ENCODE results near the gene LIMS2. TPM values are rescaled to one million over a fixed set of nuclear protein-coding genes. Genes with fewer than 3 reads are reported as not detected.

LIMS2 gene
- total and polyA plus RNA-seq, 4 donors, result 6.0 to 177 (median 73.3) TPM

DNA sequence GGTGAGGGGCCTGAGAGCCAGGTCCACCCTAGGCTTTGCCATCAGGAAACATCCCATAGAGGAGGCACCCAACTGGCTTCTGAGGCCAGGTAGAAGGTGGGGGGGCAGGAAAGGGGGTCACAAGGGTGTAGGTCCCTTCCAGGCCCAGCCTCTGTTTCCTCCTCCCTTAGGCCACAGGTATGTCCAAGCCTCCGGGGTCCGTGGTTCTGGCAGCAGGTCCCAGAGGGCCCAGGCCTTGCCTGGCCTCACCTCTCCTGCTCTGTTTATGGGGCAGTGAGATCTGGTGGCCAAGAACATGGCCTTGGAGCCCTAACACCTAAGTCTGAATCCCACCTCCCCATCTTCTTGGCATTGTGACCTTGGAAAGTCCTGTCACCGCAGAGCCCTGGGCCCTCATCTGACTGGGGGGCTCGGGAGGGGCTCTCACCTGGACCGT is 51.0 kb downstream of the LIMS2 start:
- no peak overlapping the region for H3K4me3 ChIP-seq (ENCODE audit: low read depth, low read length)
- H3K27ac ChIP-seq (ENCODE audit: low read depth, low read length), result no peak overlapping the region
- no peaks in the 10 kb centered on the region for H3K4me1 ChIP-seq (ENCODE audit: control insufficient read depth, insufficient read depth, low read length)
- H3K9me3 ChIP-seq (ENCODE audit: control insufficient read depth, insufficient read depth, low read length), result no peaks in the 10 kb centered on the region
- 96% methylated on average over 4 of the region's 5 CpGs for WGBS (ENCODE audit: insufficient coverage)
- H3K36me3 ChIP-seq (ENCODE audit: control insufficient read depth, insufficient read depth, low read length), result peaks cover 16% of the 10 kb centered on the region
- no peak for DNase-seq (ENCODE audit: low read depth in 4 of 6, low spot score in 6 of 6)
- no peaks in the 10 kb centered on the region for H3K27me3 ChIP-seq (ENCODE audit: control insufficient read depth, insufficient read depth, low read length)

DNA sequence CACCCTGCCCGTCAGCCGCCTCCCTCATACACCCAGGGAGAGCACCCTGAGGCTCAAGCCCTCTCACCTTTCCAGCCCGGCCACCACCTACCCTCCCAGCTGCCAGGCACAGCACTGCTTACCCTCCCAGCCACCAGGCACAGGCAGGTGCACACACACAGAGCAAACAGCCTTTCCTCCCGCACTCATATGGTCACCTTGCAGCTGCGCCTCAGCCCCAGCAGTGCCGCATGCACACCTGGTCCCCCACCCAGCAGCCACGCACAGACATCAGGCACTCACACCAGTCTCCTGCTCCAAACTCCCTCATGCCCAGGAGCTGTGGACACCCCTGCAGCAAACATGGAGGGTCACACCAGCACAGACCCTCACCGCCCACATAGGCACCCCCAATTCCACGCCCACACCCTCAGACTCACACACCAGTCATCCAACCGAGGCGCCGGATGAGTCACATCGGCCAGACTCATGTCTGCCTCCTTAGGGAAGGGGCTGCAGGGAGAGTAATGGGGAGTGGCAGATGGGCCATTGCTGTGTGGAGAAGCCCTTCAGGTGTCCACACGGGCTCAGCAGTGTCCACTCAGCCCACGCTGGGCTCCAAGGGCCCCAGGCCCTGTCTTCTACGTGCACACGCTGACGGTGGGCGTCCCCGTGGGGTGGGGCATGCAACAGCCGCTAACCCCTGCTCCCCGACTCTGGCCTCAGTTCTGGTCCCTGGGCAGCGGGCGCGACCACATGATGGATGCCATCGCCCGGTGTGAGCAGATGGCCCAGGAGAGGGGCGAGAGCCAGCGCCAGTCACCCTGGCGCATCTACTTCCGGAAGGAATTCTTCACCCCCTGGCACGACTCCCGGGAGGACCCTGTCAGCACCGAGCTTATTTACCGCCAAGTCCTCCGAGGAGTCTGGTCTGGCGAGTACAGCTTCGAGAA is 51.7 kb downstream of the LIMS2 start:
- no peaks in the 10 kb centered on the region for H3K9me3 ChIP-seq (ENCODE audit: control insufficient read depth, insufficient read depth, low read length)
- H3K27me3 ChIP-seq (ENCODE audit: control insufficient read depth, insufficient read depth, low read length), result no peaks in the 10 kb centered on the region
- WGBS (ENCODE audit: insufficient coverage), result 91% methylated on average over 31 of the region's 38 CpGs
- no peak overlapping the region for H3K27ac ChIP-seq (ENCODE audit: low read depth, low read length)
- H3K4me3 ChIP-seq (ENCODE audit: low read depth, low read length), result no peak overlapping the region
- H3K4me1 ChIP-seq (ENCODE audit: control insufficient read depth, insufficient read depth, low read length), result no peaks in the 10 kb centered on the region
- peaks cover 16% of the 10 kb centered on the region for H3K36me3 ChIP-seq (ENCODE audit: control insufficient read depth, insufficient read depth, low read length)
- DNase-seq (ENCODE audit: low read depth in 4 of 6, low spot score in 6 of 6), result no peak

DNA sequence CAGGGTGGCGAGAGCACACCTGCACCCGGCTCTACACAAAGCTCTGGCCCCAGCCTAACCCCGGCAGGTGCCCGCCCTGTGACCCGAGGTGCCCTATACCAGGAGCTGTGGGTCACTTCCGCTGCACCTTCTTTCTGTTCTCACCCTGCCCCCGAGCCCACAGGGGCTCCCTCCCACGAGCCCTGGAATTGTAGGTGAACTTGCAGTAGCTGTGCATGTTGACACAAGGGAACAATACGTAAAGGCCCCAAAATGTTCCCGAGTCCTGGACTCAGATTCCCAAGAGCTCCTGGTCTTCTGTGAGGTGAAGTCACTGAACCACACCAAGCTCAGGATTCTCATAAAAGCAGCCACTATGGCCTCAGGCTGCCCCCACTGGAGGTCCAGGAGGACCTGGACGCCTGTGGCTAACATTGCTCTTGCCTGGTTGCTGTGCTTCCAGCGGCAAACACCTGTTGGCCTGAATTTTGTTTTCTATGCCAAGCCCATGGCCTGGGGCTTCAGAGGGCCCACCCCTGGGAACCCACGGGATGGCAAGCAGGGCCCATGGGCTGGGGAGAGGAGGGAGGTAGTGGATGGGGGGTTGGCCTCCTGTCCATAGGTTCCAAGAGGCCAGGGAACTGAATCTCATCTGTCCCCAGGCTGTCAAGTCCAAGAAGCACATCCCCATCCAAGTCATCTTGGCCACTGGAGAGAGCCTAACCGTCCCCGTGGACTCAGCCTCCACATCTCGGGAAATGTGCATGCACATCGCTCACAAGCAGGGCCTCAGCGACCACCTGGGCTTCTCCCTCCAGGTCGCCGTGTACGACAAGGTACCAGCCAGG is 52.6 kb downstream of the LIMS2 start:
- DNase-seq (ENCODE audit: low read depth in 4 of 6, low spot score in 6 of 6), result no peak
- Histone ChIP-seq H3K4me1 (ENCODE audit: control insufficient read depth, insufficient read depth, low read length) (no peaks in the 10 kb centered on the region), H3K27me3 (ENCODE audit: control insufficient read depth, insufficient read depth, low read length) (no peaks in the 10 kb centered on the region), H3K4me3 (ENCODE audit: low read depth, low read length) (no peak overlapping the region), H3K27ac (ENCODE audit: low read depth, low read length) (no peak overlapping the region), H3K9me3 (ENCODE audit: control insufficient read depth, insufficient read depth, low read length) (no peaks in the 10 kb centered on the region), H3K36me3 (ENCODE audit: control insufficient read depth, insufficient read depth, low read length) (peaks cover 16% of the 10 kb centered on the region)
- WGBS (ENCODE audit: insufficient coverage), result 96% methylated on average over 18 of the region's 21 CpGs

DNA sequence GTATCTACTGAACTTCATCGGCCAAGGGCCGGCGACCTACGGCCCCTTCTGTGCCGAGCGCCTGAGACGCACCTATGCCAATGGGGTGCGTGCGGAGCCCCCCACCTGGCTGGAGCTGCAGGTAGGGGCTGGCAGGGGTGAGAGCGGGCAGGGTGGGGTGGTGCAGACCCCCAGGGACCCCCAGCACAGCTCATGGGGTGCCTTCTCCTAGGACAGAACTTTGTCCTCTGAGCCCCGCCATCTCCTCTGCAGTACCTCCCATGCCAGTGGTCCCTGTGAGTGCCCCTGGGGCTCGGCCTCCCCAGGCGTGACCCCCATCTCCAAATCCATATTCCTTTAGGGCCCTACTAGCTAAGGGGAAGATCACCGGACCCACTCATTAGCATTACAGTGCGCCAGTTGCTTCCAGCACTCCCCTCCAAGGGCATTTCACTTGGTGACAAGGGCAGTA is 53.3 kb downstream of the LIMS2 start:
- Histone ChIP-seq H3K27ac (ENCODE audit: low read depth, low read length) (no peak overlapping the region), H3K9me3 (ENCODE audit: control insufficient read depth, insufficient read depth, low read length) (no peaks in the 10 kb centered on the region), H3K36me3 (ENCODE audit: control insufficient read depth, insufficient read depth, low read length) (peaks cover 16% of the 10 kb centered on the region), H3K4me3 (ENCODE audit: low read depth, low read length) (no peak overlapping the region), H3K27me3 (ENCODE audit: control insufficient read depth, insufficient read depth, low read length) (no peaks in the 10 kb centered on the region), H3K4me1 (ENCODE audit: control insufficient read depth, insufficient read depth, low read length) (no peaks in the 10 kb centered on the region)
- 91% methylated on average over 14 of the region's 15 CpGs for WGBS (ENCODE audit: insufficient coverage)
- DNase-seq (ENCODE audit: low read depth in 4 of 6, low spot score in 6 of 6), result no peak

DNA sequence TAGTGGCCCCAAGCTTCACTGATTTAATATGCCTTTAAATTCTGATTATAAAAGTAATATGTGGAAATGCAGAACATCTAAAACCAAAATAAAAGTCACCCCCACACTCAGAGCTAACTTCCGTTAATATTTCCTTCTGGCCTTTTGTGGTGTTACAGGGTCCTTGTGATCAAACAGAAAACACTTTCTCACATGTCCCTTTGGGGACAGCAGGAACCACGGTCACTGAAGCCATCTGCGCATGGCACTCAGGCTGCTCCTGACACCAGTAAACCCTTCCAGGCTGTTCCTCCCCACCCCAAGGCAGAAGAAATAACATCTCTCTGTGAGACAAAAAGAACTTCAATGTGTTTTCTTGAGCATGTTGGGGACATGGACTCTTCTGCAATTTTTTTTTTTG is 54.5 kb downstream of the LIMS2 start:
- WGBS (ENCODE audit: insufficient coverage), result 0% methylated on average over 1 of the region's 3 CpGs
- no peak for DNase-seq (ENCODE audit: low read depth in 4 of 6, low spot score in 6 of 6)
- Histone ChIP-seq H3K4me3 (ENCODE audit: low read depth, low read length) (no peak overlapping the region), H3K4me1 (ENCODE audit: control insufficient read depth, insufficient read depth, low read length) (peaks cover 1% of the 10 kb centered on the region), H3K27ac (ENCODE audit: low read depth, low read length) (no peak overlapping the region), H3K27me3 (ENCODE audit: control insufficient read depth, insufficient read depth, low read length) (no peaks in the 10 kb centered on the region), H3K9me3 (ENCODE audit: control insufficient read depth, insufficient read depth, low read length) (no peaks in the 10 kb centered on the region), H3K36me3 (ENCODE audit: control insufficient read depth, insufficient read depth, low read length) (peaks cover 13% of the 10 kb centered on the region)

DNA sequence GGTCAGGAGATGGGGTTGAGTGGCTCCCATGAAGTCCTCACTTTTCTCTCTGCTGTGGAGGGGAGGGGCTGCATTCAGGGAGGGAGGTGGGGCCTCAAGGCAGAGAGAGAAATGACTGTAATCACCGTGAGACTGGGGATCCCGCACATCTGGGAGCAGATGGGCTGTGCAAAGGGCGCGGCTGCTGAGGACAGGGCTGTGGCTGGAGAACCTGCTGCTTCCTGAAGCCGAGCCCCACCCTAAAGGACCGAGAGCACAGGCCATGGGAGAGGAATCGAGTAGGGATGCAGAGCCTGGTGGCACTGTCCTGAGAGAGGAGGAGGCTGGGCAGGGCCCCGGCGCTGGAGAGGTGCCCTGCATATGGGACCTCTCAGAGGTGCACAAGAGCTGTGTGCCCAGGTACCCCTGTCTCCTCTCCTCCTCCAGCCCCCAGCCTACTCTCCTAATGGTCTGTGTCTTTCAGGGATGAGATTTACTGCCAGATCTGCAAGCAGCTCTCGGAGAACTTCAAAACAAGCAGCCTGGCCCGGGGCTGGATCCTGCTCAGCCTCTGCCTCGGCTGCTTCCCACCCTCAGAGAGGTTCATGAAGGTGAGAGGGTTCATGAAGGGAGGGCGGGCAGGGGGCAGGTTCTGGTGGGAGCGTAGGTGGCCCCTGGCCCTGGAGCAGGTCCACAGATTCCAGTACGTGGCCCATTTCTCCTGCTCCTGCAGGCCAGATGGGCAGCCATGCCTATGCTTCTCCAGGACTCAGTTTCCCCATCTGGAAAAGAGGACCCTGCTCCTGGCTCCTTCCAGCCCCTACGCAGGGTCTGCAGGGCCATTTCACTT is 55.2 kb downstream of the LIMS2 start:
- Histone ChIP-seq H3K27me3 (ENCODE audit: control insufficient read depth, insufficient read depth, low read length) (no peaks in the 10 kb centered on the region), H3K27ac (ENCODE audit: low read depth, low read length) (no peak overlapping the region), H3K4me3 (ENCODE audit: low read depth, low read length) (no peak overlapping the region), H3K4me1 (ENCODE audit: control insufficient read depth, insufficient read depth, low read length) (peaks cover 5% of the 10 kb centered on the region), H3K9me3 (ENCODE audit: control insufficient read depth, insufficient read depth, low read length) (no peaks in the 10 kb centered on the region), H3K36me3 (ENCODE audit: control insufficient read depth, insufficient read depth, low read length) (peaks cover 10% of the 10 kb centered on the region)
- DNase-seq (ENCODE audit: low read depth in 4 of 6, low spot score in 6 of 6), result no peak
- WGBS (ENCODE audit: insufficient coverage), result 79% methylated on average over 14 of the region's 16 CpGs

DNA sequence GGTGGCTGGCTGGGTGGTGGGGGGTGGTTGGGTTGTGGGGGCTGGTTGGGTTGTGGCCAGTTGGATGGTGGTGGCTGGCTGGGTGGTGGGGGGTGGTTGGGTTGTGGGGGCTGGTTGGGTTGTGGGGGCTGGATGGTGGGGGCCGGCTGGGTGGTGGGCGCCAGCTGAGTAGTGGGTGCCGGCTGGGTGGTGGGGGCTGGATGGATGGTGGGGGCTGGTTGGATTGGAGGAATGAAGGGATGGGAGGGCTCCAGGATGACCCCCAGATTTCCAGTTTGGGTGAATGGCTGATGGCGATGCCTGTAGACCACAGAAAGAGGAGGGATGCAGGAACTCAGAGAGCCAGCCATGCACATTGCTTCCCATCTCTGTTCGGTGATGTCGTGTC is 56.1 kb downstream of the LIMS2 start:
- H3K4me1 ChIP-seq (ENCODE audit: control insufficient read depth, insufficient read depth, low read length), result peaks cover 5% of the 10 kb centered on the region
- no peak for DNase-seq (ENCODE audit: low read depth in 4 of 6, low spot score in 6 of 6)
- H3K27me3 ChIP-seq (ENCODE audit: control insufficient read depth, insufficient read depth, low read length), result no peaks in the 10 kb centered on the region
- H3K36me3 ChIP-seq (ENCODE audit: control insufficient read depth, insufficient read depth, low read length), result peaks cover 9% of the 10 kb centered on the region
- H3K27ac ChIP-seq (ENCODE audit: low read depth, low read length), result no peak overlapping the region
- 94% methylated on average over 4 of the region's 6 CpGs for WGBS (ENCODE audit: insufficient coverage)
- no peaks in the 10 kb centered on the region for H3K9me3 ChIP-seq (ENCODE audit: control insufficient read depth, insufficient read depth, low read length)
- no peak overlapping the region for H3K4me3 ChIP-seq (ENCODE audit: low read depth, low read length)

DNA sequence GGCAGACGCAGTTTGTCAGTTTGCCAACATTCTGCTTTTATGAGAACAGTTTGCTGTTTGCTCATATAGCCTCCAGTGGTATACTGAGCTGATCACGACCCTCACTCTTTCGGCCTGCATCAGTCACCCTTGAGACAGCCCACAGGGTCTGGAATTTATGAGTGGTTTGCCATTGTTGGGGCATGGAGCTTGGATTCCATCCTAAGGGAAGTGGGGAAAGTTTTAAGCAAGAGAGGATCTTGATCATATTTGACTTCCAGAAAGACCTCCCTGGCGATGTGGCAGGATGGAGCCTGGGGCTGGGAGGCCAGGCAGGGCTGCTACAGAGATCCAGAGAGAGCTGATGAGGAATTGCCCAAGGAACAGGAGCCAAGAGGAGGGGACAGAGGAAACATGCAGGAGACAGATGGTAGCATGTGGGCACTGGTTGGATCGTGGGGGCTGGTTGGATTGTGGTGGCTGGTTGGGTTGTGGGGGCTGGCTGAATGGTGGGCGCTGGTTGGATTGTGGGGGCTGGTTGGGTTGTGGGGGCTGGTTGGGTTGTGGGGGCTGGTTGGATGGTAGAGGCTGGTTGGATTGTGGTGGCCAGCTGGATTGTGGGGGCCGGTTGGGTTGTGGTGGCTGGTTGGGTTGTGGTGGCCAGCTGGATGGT is 56.7 kb downstream of the LIMS2 start:
- DNase-seq (ENCODE audit: low read depth in 4 of 6, low spot score in 6 of 6), result no peak
- no peak overlapping the region for H3K4me3 ChIP-seq (ENCODE audit: low read depth, low read length)
- WGBS (ENCODE audit: insufficient coverage), result 84% methylated on average over 7 of the region's 7 CpGs
- H3K9me3 ChIP-seq (ENCODE audit: control insufficient read depth, insufficient read depth, low read length), result peaks cover 2% of the 10 kb centered on the region
- H3K4me1 ChIP-seq (ENCODE audit: control insufficient read depth, insufficient read depth, low read length), result peaks cover 5% of the 10 kb centered on the region
- H3K27me3 ChIP-seq (ENCODE audit: control insufficient read depth, insufficient read depth, low read length), result no peaks in the 10 kb centered on the region
- H3K27ac ChIP-seq (ENCODE audit: low read depth, low read length), result no peak overlapping the region
- H3K36me3 ChIP-seq (ENCODE audit: control insufficient read depth, insufficient read depth, low read length), result peaks cover 6% of the 10 kb centered on the region
